PFSK-1 (cell line): Measurements from ENCODE around the gene GSG1L.

Source experiments
- FOXP2 ChIP-seq: optimal IDR thresholded peaks from 2 replicates; pipeline ENCODE3; 2011; ENCODE audit warnings: borderline replicate concordance, control low read depth, inconsistent platforms; ENCODE audit not compliant: insufficient read depth; ENCODE audit errors: extremely low read length, extremely low read depth
- POLR2AphosphoS5 ChIP-seq: IDR thresholded peaks from 2 replicates; pipeline ENCODE4 v1.6.1; 2012; ENCODE audit warnings: low read depth, mild to moderate bottlenecking, control low read depth, low read length, moderate library complexity
- REST ChIP-seq, 2 experiments: IDR thresholded peaks; 2 replicates each; pipeline versions ENCODE4 v1.6.1 to v1.8.0; 2011 to 2012; ENCODE audit warnings: low read depth in 2 of 2, low read length in 2 of 2, control low read depth in 1 of 2, inconsistent platforms in 1 of 2, mild to moderate bottlenecking in 1 of 2, moderate library complexity in 1 of 2; ENCODE audit not compliant: insufficient read depth in 1 of 2
- SIN3A ChIP-seq: IDR thresholded peaks from 2 replicates; pipeline ENCODE4 v1.6.1; 2012; ENCODE audit warnings: mild to moderate bottlenecking, low read length, moderate library complexity, borderline replicate concordance; ENCODE audit not compliant: insufficient read depth
- TAF1 ChIP-seq: IDR thresholded peaks from 2 replicates; pipeline ENCODE4 v1.6.1; 2012; ENCODE audit warnings: low read length, control low read depth, borderline replicate concordance; ENCODE audit not compliant: insufficient read depth

GSG1L gene

GRCh38 chr16:27879601-27880247 is 183.8 kb downstream of the GSG1L start:
- TF ChIP-seq REST (IDR thresholded peaks at IDR 0.05; ENCODE audit: insufficient read depth in 1 of 2, low read depth in 2 of 2, low read length in 2 of 2) (no peak), SIN3A (no peak), POLR2AphosphoS5 (no peak), TAF1 (no peak), FOXP2 (no peak)

- TF ChIP-seq FOXP2 (no peak), POLR2AphosphoS5 (no peak), TAF1 (no peak), SIN3A (no peak), REST (IDR thresholded peaks at IDR 0.05; ENCODE audit: insufficient read depth in 1 of 2, low read depth in 2 of 2, low read length in 2 of 2) (no peak)
Observed at GRCh38 chr16:27870116-27870798, 193.3 kb downstream of the GSG1L start.

GRCh38 chr16:27869411-27869810 is 194.1 kb downstream of the GSG1L start:
- TF ChIP-seq POLR2AphosphoS5 (no peak), SIN3A (no peak), TAF1 (no peak), REST (IDR thresholded peaks at IDR 0.05; ENCODE audit: insufficient read depth in 1 of 2, low read depth in 2 of 2, low read length in 2 of 2) (no peak), FOXP2 (no peak)

- no peak for TF ChIP-seq POLR2AphosphoS5
- no peak for TF ChIP-seq TAF1
- no peak for TF ChIP-seq REST (IDR thresholded peaks at IDR 0.05; ENCODE audit: insufficient read depth in 1 of 2, low read depth in 2 of 2, low read length in 2 of 2)
- TF ChIP-seq FOXP2, result no peak
- TF ChIP-seq SIN3A, result no peak
Observed at GRCh38 chr16:27868180-27868579, 195.3 kb downstream of the GSG1L start.
